Spleen (tissue), 11 donors: Measurements from ENCODE around the gene ACSF3. TPM values are rescaled to one million over a fixed set of nuclear protein-coding genes. Genes with fewer than 3 reads are reported as not detected.
A peak's percentile ranks its signal among the peaks of the same experiment; 100 is the strongest.

Source experiments
- DNase-seq: peaks from one replicate; pipeline ENCODE4 v3.0.0-alpha.2; 2020
- H3K27ac ChIP-seq, 8 donors: fragments of 200-600 bp; sonication (generic) in 7 of 8; 1 replicate in 4 of 8; 2 replicates in 4 of 8; pipeline versions ENCODE4 v1.5.0 to v1.8.0; 2016 to 2021; ENCODE audit warnings: inconsistent platforms in 4 of 8, mild to moderate bottlenecking in 4 of 8, moderate library complexity in 1 of 8
- H3K27me3 ChIP-seq, 7 donors: fragments of 200-600 bp; sonication (generic) in 6 of 7; replicated peaks in 1 of 7; 1 replicate in 4 of 7; 2 replicates in 3 of 7; pipeline versions ENCODE4 v1.5.0 to v1.8.0; 2016 to 2021; ENCODE audit warnings: inconsistent platforms in 3 of 7, mild to moderate bottlenecking in 1 of 7
- H3K36me3 ChIP-seq, 6 donors: fragments of 200-600 bp; sonication (generic) in 5 of 6; 1 replicate in 4 of 6; 2 replicates in 2 of 6; pipeline versions ENCODE4 v1.5.0 to v1.8.0; 2016 to 2021; ENCODE audit warnings: inconsistent platforms in 2 of 6
- H3K4me1 ChIP-seq, 6 donors: fragments of 200-600 bp; sonication (generic) in 5 of 6; 1 replicate in 3 of 6; 2 replicates in 3 of 6; pipeline versions ENCODE4 v1.5.0 to v1.8.0; 2016 to 2021; ENCODE audit warnings: inconsistent platforms in 3 of 6
- H3K4me3 ChIP-seq, 8 donors: fragments of 200-600 bp; sonication (generic) in 7 of 8; 1 replicate in 4 of 8; 2 replicates in 4 of 8; pipeline versions ENCODE4 v1.5.0 to v1.8.0; 2016 to 2021; ENCODE audit warnings: inconsistent platforms in 4 of 8, mild to moderate bottlenecking in 4 of 8, moderate library complexity in 2 of 8
- H3K9me3 ChIP-seq, 8 donors: fragments of 200-600 bp; sonication (generic) in 7 of 8; 1 replicate in 4 of 8; 2 replicates in 4 of 8; pipeline versions ENCODE4 v1.5.0 to v1.8.0; 2016 to 2021; ENCODE audit warnings: inconsistent platforms in 4 of 8
- CTCF ChIP-seq, 11 experiments: fragments of 200-600 bp in 7 of 11; fragments of 450-650 bp in 4 of 11; sonication (generic) in 4 of 11; IDR thresholded peaks in 8 of 11; conservative IDR thresholded peaks in 3 of 11; 1 replicate in 7 of 11; 2 replicates in 4 of 11; pipeline versions ENCODE4 v1.4.0 to v1.8.0; 2016 to 2021; ENCODE audit warnings: antibody characterized with exemption in 11 of 11, inconsistent platforms in 4 of 11, mild to moderate bottlenecking in 1 of 11
- POLR2A ChIP-seq, 3 donors: fragments of 450-650 bp; IDR thresholded peaks; one replicate each; pipeline ENCODE4 v1.5.1; 2017; ENCODE audit warnings: antibody characterized with exemption in 3 of 3, mild to moderate bottlenecking in 1 of 3
- POLR2AphosphoS5 ChIP-seq, 3 donors: sonication (generic); formaldehyde crosslinking; IDR thresholded peaks; one replicate each; pipeline ENCODE4 v1.5.1; 2017; ENCODE audit warnings: antibody characterized with exemption in 3 of 3
- WGBS, 5 donors: extraction: QIAGEN DNeasy Blood & Tissue Kit in 3 of 5; methylation state at CpG; one replicate each; pipeline versions ENCODE4 v1.1.5 to v1.1.7; 2013 to 2018; 5-methylcytosine and 5-hydroxymethylcytosine counted together
- intact Hi-C: fragments of 100-400 bp; cut with DNase I; formaldehyde crosslinking; loops from one replicate; pipeline ENCODE4 v1.15.0; 2023; ENCODE audit warnings: low total_unique reads
- polyA plus RNA-seq, 3 donors: library from polyadenylated mRNA; stranded (reverse); fragments of 200-250 nt; gene quantifications; one replicate each; pipeline ENCODE4 v1.2.1, GENCODE V29; 2013
- total RNA-seq, 7 donors: library from RNA; depleted of rRNA in 3 of 7; stranded (reverse); fragments of >200 nt in 3 of 7; fragmentation: NEBNext Ultra II Directional in 4 of 7; extraction: Animal tissue kit (Norgen Biotek cat#: 25700) in 4 of 7; gene quantifications; one replicate each; pipeline versions ENCODE4 v1.1.0 to v1.2.1, GENCODE V29; 2016 to 2021
- donor health status: healthy with polysubstance abuse.
- donor health status: DM: no; HTN: no; CAD: no; lungs with moderate emphysema.
- donor health status: DM: no; HTN: no; CAD: no.
- donor health status: Bipolar disorder and iron deficiency.
- donor health status: healthy.
- donor health status: DM: no; HTN: no; CAD: no.
- donor health status: DM: yes; HTN: yes; CAD: no.

The ACSF3 gene
- total and polyA plus RNA-seq, 10 donors, result 35.4 to 68.1 (median 49.1) TPM

- Histone ChIP-seq H3K36me3 (peaks cover 0 to 99% (median 59%) of the 10 kb centered on the region in 6 donors), H3K4me1 (no peaks in the 10 kb centered on the region), H3K4me3 (no peak overlapping the region), H3K9me3 (peaks cover 0 to 5% (median 0%) of the 10 kb centered on the region in 8 donors), H3K27ac (no peak overlapping the region), H3K27me3 (no peaks in the 10 kb centered on the region)
- WGBS, 5 donors, result 92 to 97% (median 95%) methylated on average over 14 to 17 of the region's 17 CpGs
- intact Hi-C loops, result no loop called here
- peak; percentile 52 for DNase-seq
- TF ChIP-seq CTCF (IDR thresholded peaks at IDR 0.05 in 8 of 11, conservative IDR thresholded peaks at IDR 0.05 in 3 of 11) (no peak), POLR2AphosphoS5 (IDR thresholded peaks at IDR 0.05) (peak in 1 of 3 donors; percentile 7)
Observed at GRCh38 chr16:89143201-89143741, 49.6 kb downstream of the ACSF3 start.

GRCh38 chr16:89143911-89144675 lies 50.4 kb downstream of the ACSF3 start:
- H3K36me3 ChIP-seq, result peaks cover 0 to 99% (median 58%) of the 10 kb centered on the region in 6 donors
- peak; percentile 48 for DNase-seq
- peaks cover 0 to 13% (median 8%) of the 10 kb centered on the region in 8 donors for H3K9me3 ChIP-seq
- no peaks in the 10 kb centered on the region for H3K4me1 ChIP-seq
- TF ChIP-seq POLR2A (IDR thresholded peaks at IDR 0.05) (no peak), POLR2AphosphoS5 (IDR thresholded peaks at IDR 0.05) (peak in 2 of 3 donors; percentile 21 to 55), CTCF (IDR thresholded peaks at IDR 0.05 in 8 of 11, conservative IDR thresholded peaks at IDR 0.05 in 3 of 11) (no peak)
- H3K27ac ChIP-seq, result no peak overlapping the region
- intact Hi-C loops, result no loop called here
- H3K4me3 ChIP-seq, result no peak overlapping the region
- WGBS, 5 donors, result 87 to 95% (median 93%) methylated on average over 22 of the region's 22 CpGs
- no peaks in the 10 kb centered on the region for H3K27me3 ChIP-seq

GRCh38 chr16:89144681-89145080 lies 51.0 kb downstream of the ACSF3 start:
- no peaks in the 10 kb centered on the region for H3K4me1 ChIP-seq
- DNase-seq, result peak; percentile 45
- H3K27me3 ChIP-seq, result no peaks in the 10 kb centered on the region
- intact Hi-C loops, result no loop called here
- H3K36me3 ChIP-seq, result peaks cover 2 to 99% (median 59%) of the 10 kb centered on the region in 6 donors
- WGBS, 5 donors, result 82 to 97% (median 88%) methylated on average over 4 to 6 of the region's 6 CpGs
- no peak overlapping the region for H3K4me3 ChIP-seq
- peaks cover 0 to 19% (median 13%) of the 10 kb centered on the region in 8 donors for H3K9me3 ChIP-seq
- TF ChIP-seq POLR2AphosphoS5 (IDR thresholded peaks at IDR 0.05) (no peak), POLR2A (IDR thresholded peaks at IDR 0.05) (no peak), CTCF (IDR thresholded peaks at IDR 0.05 in 8 of 11, conservative IDR thresholded peaks at IDR 0.05 in 3 of 11) (no peak)
- no peak overlapping the region for H3K27ac ChIP-seq
